ENCODE measurements around the gene MPI. TPM values are rescaled to one million over a fixed set of nuclear protein-coding genes. Genes with fewer than 3 reads are reported as not detected.
"Not testable (repeated sequence)": the region's sequence is repeated elsewhere in the genome, so short reads cannot be mapped to it uniquely, and the experiment has no call there.

Gene MPI
- total RNA-seq, 1 donor from 2014 or later = 57.7 TPM

- DNase-seq (ENCODE audit: low spot score) = no peak
- Mint-ChIP-seq H3K4me1 (ENCODE audit: low read depth) (peaks cover 56% of the 10 kb centered on the region), H3K27me3 (ENCODE audit: insufficient read depth) (no peaks in the 10 kb centered on the region), H3K4me3 (no peak overlapping the region), H3K27ac (peak overlapping the region; percentile 15), H3K36me3 (ENCODE audit: low read depth) (peaks cover 38% of the 10 kb centered on the region), H3K9me3 (no peaks in the 10 kb centered on the region)
- intact Hi-C loops (cut with micrococcal nuclease) = no loop called here
These were observed 12.6 kb downstream of the MPI start for GRCh38 chr15:74902295-74903075.

DNA sequence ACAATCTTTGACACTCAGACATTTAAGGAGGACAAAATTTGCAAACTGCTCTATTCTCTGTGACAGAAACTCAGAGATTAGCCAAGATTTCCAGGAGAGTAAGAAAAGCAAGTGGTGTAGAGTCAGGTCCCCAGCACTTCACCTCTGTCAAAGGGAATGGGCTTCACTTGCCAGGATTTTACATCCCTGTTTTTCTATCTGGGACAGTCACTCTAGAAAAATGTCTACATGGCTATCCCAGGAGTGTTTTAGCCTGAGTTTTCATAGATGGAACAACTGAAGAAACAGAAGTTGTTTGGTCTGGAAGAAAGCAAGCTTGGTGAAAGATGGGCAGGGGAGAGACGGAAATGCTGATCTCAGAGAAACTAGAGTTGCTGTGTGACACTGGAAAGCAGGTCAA is 13.8 kb downstream of the MPI start:
- no peaks in the 10 kb centered on the region for H3K9me3 Mint-ChIP-seq
- peaks cover 59% of the 10 kb centered on the region for H3K4me1 Mint-ChIP-seq (ENCODE audit: low read depth)
- no peaks in the 10 kb centered on the region for H3K27me3 Mint-ChIP-seq (ENCODE audit: insufficient read depth)
- peaks cover 34% of the 10 kb centered on the region for H3K36me3 Mint-ChIP-seq (ENCODE audit: low read depth)
- peak overlapping the region; percentile 15 for H3K4me3 Mint-ChIP-seq
- no peak for DNase-seq (ENCODE audit: low spot score)
- peak overlapping the region; percentile 27 for H3K27ac Mint-ChIP-seq
- intact Hi-C loops (cut with micrococcal nuclease) = no loop called here

DNA sequence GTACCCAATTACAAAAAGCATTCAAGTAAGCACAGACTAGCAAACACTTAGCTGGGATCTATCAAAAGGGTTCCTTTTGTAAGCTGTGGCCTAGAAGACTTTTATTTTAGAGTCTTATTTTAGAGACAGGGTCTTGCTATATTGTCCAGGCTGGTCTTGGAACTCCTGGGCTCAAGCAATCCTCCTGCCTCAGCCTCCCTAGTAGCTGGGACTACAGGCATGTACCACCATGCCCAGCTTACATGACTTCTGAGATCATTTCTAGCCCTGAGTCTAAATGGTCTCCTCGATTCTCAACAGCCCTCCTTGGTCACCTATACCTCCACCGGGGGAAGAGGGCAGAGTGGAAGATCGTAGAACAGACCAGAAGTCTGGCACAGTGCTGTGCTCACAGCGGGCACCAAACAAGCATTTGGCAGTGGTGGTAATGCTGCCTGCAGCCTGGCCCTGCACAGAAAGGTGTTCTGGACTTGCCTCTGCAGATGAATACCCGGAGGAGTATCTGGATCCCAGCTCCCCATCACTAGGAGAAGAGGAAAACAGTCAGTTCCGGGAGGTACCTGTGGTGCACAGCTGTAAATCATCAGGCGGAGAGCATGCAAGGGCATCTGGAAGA is 14.5 kb downstream of the MPI start:
- Mint-ChIP-seq H3K4me3 (peak overlapping the region; percentile 92), H3K27me3 (ENCODE audit: insufficient read depth) (no peaks in the 10 kb centered on the region), H3K4me1 (ENCODE audit: low read depth) (peaks cover 55% of the 10 kb centered on the region), H3K36me3 (ENCODE audit: low read depth) (peaks cover 34% of the 10 kb centered on the region), H3K9me3 (no peaks in the 10 kb centered on the region), H3K27ac (no peak overlapping the region)
- no peak for DNase-seq (ENCODE audit: low spot score)
- intact Hi-C loops (cut with micrococcal nuclease) = no loop called here

GRCh38 chr15:74906067-74906449 is 16.2 kb downstream of the MPI start:
- intact Hi-C loops (cut with micrococcal nuclease) = loop anchor here (1.0 to 2.0 kb wide), 5 partner anchors 16 to 61 kb away; partner anchors contain the start of genes COX5A, MPI and SCAMP2
- Mint-ChIP-seq H3K36me3 (ENCODE audit: low read depth) (peaks cover 26% of the 10 kb centered on the region), H3K27ac (peak overlapping the region; percentile 68), H3K9me3 (no peaks in the 10 kb centered on the region), H3K4me1 (ENCODE audit: low read depth) (peaks cover 45% of the 10 kb centered on the region), H3K27me3 (ENCODE audit: insufficient read depth) (no peaks in the 10 kb centered on the region), H3K4me3 (peak overlapping the region; percentile 92)
- DNase-seq (ENCODE audit: low spot score) = no peak

DNA sequence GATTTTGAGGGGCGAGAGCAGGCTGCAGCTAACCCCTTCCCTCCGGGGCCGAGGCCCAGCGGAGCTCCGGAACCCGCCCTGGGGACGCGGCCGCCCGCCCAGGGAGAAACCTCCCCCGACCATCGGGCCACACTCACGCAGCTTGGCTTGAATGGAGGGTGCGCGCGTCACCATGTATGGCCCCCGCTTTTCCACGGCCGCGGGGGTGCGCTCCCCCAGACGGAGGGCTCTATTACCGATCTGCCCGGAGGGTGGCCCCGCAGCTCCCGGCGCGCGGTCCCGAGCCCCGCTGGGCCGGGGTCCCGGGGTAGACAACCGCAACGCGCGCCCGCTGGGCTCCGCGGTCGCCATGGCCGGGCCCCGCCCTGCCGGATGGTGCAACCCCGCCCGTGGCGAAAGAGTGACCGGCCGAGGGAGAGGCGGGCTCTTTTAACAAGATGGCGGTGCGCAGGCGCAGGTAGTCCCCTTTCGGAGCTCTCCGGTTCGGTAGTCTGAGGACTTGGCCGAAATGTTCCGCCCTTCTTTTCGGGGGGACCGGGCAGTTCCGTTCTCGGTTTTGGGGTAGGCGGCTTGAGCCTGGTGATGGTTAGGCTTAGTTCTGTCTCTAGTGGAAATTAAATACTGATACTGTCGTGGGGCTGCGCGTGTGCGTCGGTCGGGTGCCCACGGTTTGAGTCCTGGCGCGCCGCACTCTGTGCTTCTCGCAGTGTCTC is 16.8 kb downstream of the MPI start, which contains the start of gene FAM219B:
Gene FAM219B, minus strand, starts transcription at position 402 of the 713 bp plus-strand sequence. Its CDS starts 51 bp downstream, at position 351.
- DNase-seq (ENCODE audit: low spot score) = peak; percentile 81
- Mint-ChIP-seq H3K27ac (peak within 1 kb of the TSS; percentile 87), H3K36me3 (ENCODE audit: low read depth) (peaks cover 28% of the 10 kb centered on the region), H3K4me3 (peak within 1 kb of the TSS; percentile 92), H3K9me3 (no peaks in the 10 kb centered on the region), H3K27me3 (ENCODE audit: insufficient read depth) (no peaks in the 10 kb centered on the region), H3K4me1 (ENCODE audit: low read depth) (peaks cover 44% of the 10 kb centered on the region)
- intact Hi-C loops (cut with micrococcal nuclease) = loop anchor here (1.0 to 2.0 kb wide), 5 partner anchors 16 to 61 kb away; partner anchors contain the start of genes COX5A, MPI and SCAMP2

- Mint-ChIP-seq H3K4me1 (ENCODE audit: low read depth) (peaks cover 37% of the 10 kb centered on the region), H3K9me3 (no peaks in the 10 kb centered on the region), H3K27me3 (ENCODE audit: insufficient read depth) (no peaks in the 10 kb centered on the region), H3K36me3 (ENCODE audit: low read depth) (peaks cover 30% of the 10 kb centered on the region), H3K27ac (peak overlapping the region; percentile 87), H3K4me3 (peak overlapping the region; percentile 90)
- no peak for DNase-seq (ENCODE audit: low spot score)
- intact Hi-C loops (cut with micrococcal nuclease) = loop anchor here (2.0 kb wide), 1 partner anchor 43 kb away; no protein-coding TSS in a partner anchor
These were observed 17.5 kb downstream of the MPI start for GRCh38 chr15:74907163-74907870.

GRCh38 chr15:74908635-74909034 is 18.8 kb downstream of the MPI start:
- Mint-ChIP-seq H3K27ac (no peak overlapping the region), H3K4me1 (ENCODE audit: low read depth) (peaks cover 32% of the 10 kb centered on the region), H3K36me3 (ENCODE audit: low read depth) (peaks cover 27% of the 10 kb centered on the region), H3K9me3 (no peaks in the 10 kb centered on the region), H3K4me3 (no peak overlapping the region), H3K27me3 (ENCODE audit: insufficient read depth) (no peaks in the 10 kb centered on the region)
- DNase-seq (ENCODE audit: low spot score) = no peak
- intact Hi-C loops (cut with micrococcal nuclease) = no loop called here

- peaks cover 19% of the 10 kb centered on the region for H3K36me3 Mint-ChIP-seq (ENCODE audit: low read depth)
- no peak for DNase-seq (ENCODE audit: low spot score)
- no peaks in the 10 kb centered on the region for H3K4me1 Mint-ChIP-seq (ENCODE audit: low read depth)
- H3K4me3 Mint-ChIP-seq = no peak overlapping the region
- H3K27ac Mint-ChIP-seq = no peak overlapping the region
- intact Hi-C loops (cut with micrococcal nuclease) = no loop called here
- no peaks in the 10 kb centered on the region for H3K9me3 Mint-ChIP-seq
- H3K27me3 Mint-ChIP-seq (ENCODE audit: insufficient read depth) = no peaks in the 10 kb centered on the region
These were observed 23.2 kb downstream of the MPI start for GRCh38 chr15:74913041-74913440.

- H3K9me3 Mint-ChIP-seq; DNase-seq (ENCODE audit: low spot score); H3K4me1 Mint-ChIP-seq (ENCODE audit: low read depth); intact Hi-C loops (cut with micrococcal nuclease); H3K4me3 Mint-ChIP-seq; H3K27me3 Mint-ChIP-seq (ENCODE audit: insufficient read depth); H3K27ac Mint-ChIP-seq: not testable (repeated sequence)
- H3K36me3 Mint-ChIP-seq (ENCODE audit: low read depth) = peaks cover 24% of the 10 kb centered on the region
These were observed 24.0 kb downstream of the MPI start for GRCh38 chr15:74913799-74914198.

GRCh38 chr15:74917676-74918075 is 27.8 kb downstream of the MPI start:
- Mint-ChIP-seq H3K4me1 (ENCODE audit: low read depth) (no peaks in the 10 kb centered on the region), H3K4me3 (no peak overlapping the region), H3K27me3 (ENCODE audit: insufficient read depth) (no peaks in the 10 kb centered on the region), H3K9me3 (no peaks in the 10 kb centered on the region), H3K27ac (no peak overlapping the region), H3K36me3 (ENCODE audit: low read depth) (peaks cover 43% of the 10 kb centered on the region)
- no peak for DNase-seq (ENCODE audit: low spot score)
- intact Hi-C loops (cut with micrococcal nuclease) = no loop called here

GRCh38 chr15:74920456-74920855 is 30.6 kb downstream of the MPI start:
- H3K27me3 Mint-ChIP-seq (ENCODE audit: insufficient read depth) = no peaks in the 10 kb centered on the region
- no peaks in the 10 kb centered on the region for H3K9me3 Mint-ChIP-seq
- peaks cover 9% of the 10 kb centered on the region for H3K4me1 Mint-ChIP-seq (ENCODE audit: low read depth)
- peak overlapping the region; percentile 18 for H3K27ac Mint-ChIP-seq
- no peak for DNase-seq (ENCODE audit: low spot score)
- intact Hi-C loops (cut with micrococcal nuclease) = no loop called here
- H3K4me3 Mint-ChIP-seq = no peak overlapping the region
- peaks cover 47% of the 10 kb centered on the region for H3K36me3 Mint-ChIP-seq (ENCODE audit: low read depth)

GRCh38 chr15:74924525-74924924 is 34.7 kb downstream of the MPI start:
- Mint-ChIP-seq H3K4me1 (ENCODE audit: low read depth) (peaks cover 9% of the 10 kb centered on the region), H3K4me3 (no peak overlapping the region), H3K27me3 (ENCODE audit: insufficient read depth) (no peaks in the 10 kb centered on the region), H3K36me3 (ENCODE audit: low read depth) (peaks cover 46% of the 10 kb centered on the region), H3K27ac (no peak overlapping the region), H3K9me3 (no peaks in the 10 kb centered on the region)
- DNase-seq (ENCODE audit: low spot score) = no peak
- intact Hi-C loops (cut with micrococcal nuclease) = no loop called here

Data from activated T-helper 1 cell treated with anti-CD3 and anti-CD28 coated beads, Interleukin-12 subunit alpha, Interleukin-12 subunit beta, Interleukin-2, Interleukin-4 antibody, amounts not matched to agents 30 ng/mL and 10 ng/mL and 1 ng/mL, durations not matched to agents 14 hours and 24 hours and 36 hours (primary cell).